BE2C (cell line): ENCODE results near the gene ANP32E.

Source experiments
- DNase-seq: peaks from one replicate; pipeline ENCODE4 v3.0.0-alpha.2; 2020
- H3K27me3 ChIP-seq: fragments of 250-450 bp; sonication (Bioruptor Pico); 2 replicates; pipeline ENCODE4 v1.5.1; 2020; ENCODE audit warnings: mild to moderate bottlenecking
- H3K36me3 ChIP-seq: fragments of 250-450 bp; sonication (Bioruptor Pico); 2 replicates; pipeline ENCODE4 v1.5.1; 2020; ENCODE audit warnings: mild to moderate bottlenecking
- H3K4me1 ChIP-seq: fragments of 250-450 bp; sonication (Bioruptor Pico); 2 replicates; pipeline ENCODE4 v1.5.1; 2020
- H3K4me3 ChIP-seq: 2 replicates; pipeline ENCODE4 v1.5.1; 2011; ENCODE audit warnings: low read depth, low read length
- H3K9me3 ChIP-seq: fragments of 250-450 bp; sonication (Bioruptor Pico); 2 replicates; pipeline ENCODE4 v1.5.1; 2020
- CTCF ChIP-seq: IDR thresholded peaks from 2 replicates; pipeline ENCODE4 v1.5.1; 2012; ENCODE audit warnings: mild to moderate bottlenecking, low read depth, low read length

The ANP32E gene

GRCh38 chr1:150259758-150260669 is 24.1 kb upstream of the ANP32E start:
- Histone ChIP-seq H3K4me1 (peaks cover 4% of the 10 kb centered on the region), H3K27me3 (no peaks in the 10 kb centered on the region), H3K36me3 (no peaks in the 10 kb centered on the region), H3K4me3 (no peak overlapping the region), H3K9me3 (no peaks in the 10 kb centered on the region)
- no peak for DNase-seq
- no peak for TF ChIP-seq CTCF

- DNase-seq, result no peak
- TF ChIP-seq CTCF, result no peak
- H3K9me3 ChIP-seq, result no peaks in the 10 kb centered on the region
- no peaks in the 10 kb centered on the region for H3K36me3 ChIP-seq
- peaks cover 4% of the 10 kb centered on the region for H3K4me1 ChIP-seq
- no peaks in the 10 kb centered on the region for H3K27me3 ChIP-seq
- no peak overlapping the region for H3K4me3 ChIP-seq
Observed at GRCh38 chr1:150259217-150259616, 23.3 kb upstream of the ANP32E start.

- Histone ChIP-seq H3K36me3 (no peaks in the 10 kb centered on the region), H3K9me3 (no peaks in the 10 kb centered on the region), H3K27me3 (no peaks in the 10 kb centered on the region), H3K4me1 (peaks cover 4% of the 10 kb centered on the region), H3K4me3 (no peak within 1 kb of the TSS)
- TF ChIP-seq CTCF, result no peak
- no peak for DNase-seq
Observed at GRCh38 chr1:150257624-150258585, 22.0 kb upstream of the ANP32E start, which contains the start of gene CA14. TSS of gene CA14 (plus strand) at chr1:150257774. CDS start at chr1:150258129, 355 bp downstream.

DNA sequence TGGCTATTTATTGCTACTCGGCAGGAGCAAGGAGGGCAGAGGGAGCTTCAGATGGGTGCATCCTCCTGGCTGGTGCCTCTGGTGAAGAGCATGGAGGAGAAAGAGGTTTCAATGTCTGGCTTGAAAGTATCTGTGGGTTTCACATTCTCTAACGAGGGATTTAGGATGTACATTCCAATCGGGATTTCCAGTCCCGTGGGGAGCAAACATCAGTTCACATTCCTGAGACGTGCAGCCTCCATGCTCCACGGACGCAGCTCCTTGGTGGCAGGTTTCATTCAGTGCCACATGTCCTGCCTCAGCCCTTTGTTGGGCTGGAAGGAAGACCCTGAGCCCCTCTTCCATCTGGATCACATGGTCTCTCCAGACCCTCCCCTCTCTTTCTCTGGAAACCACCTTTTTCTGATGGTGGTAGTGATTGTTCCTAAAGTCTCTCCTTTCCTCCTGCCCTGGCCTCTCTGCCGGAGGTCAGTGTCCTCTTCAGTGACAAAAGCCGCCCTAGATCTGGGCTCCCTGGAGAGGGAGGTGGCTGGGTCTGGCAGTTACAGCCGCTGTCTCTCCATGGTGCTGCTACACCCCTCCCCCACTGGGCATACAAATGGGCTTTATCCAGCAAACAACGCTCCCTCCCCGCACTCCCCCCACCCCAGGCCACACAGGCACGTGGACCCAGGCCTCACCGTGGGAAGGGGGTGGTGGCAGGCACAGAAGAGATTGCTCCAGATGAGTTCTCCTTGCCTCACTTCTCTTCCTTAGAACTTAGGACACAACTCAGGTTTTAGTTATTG is 20.8 kb upstream of the ANP32E start:
- TF ChIP-seq CTCF, result no peak
- Histone ChIP-seq H3K27me3 (no peaks in the 10 kb centered on the region), H3K36me3 (no peaks in the 10 kb centered on the region), H3K4me1 (peaks cover 4% of the 10 kb centered on the region), H3K4me3 (no peak overlapping the region), H3K9me3 (no peaks in the 10 kb centered on the region)
- DNase-seq, result peak; percentile 28

DNA sequence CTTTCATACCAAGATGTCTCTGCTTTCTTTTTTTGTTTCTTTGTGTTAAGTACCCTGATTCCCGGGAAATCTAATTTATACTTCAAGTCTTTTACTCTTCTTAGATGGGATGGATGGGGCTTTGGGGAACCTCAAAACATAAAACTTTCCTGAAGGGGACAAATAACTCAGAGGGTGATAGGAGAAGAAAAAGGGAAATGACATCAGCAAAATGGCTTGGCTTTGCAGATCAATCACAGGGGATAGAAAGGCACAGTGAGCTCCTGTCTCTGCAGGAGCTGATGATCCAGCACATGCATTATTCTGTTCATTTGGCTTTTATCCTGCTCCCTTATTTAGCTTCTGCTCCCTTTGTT is 20.3 kb upstream of the ANP32E start:
- TF ChIP-seq CTCF, result no peak
- no peaks in the 10 kb centered on the region for H3K36me3 ChIP-seq
- no peaks in the 10 kb centered on the region for H3K27me3 ChIP-seq
- no peak for DNase-seq
- H3K4me1 ChIP-seq, result peaks cover 4% of the 10 kb centered on the region
- peak overlapping the region; percentile 60 for H3K4me3 ChIP-seq
- H3K9me3 ChIP-seq, result no peaks in the 10 kb centered on the region
